ENCODE results near the gene PSEN2. TPM values are rescaled to one million over a fixed set of nuclear protein-coding genes. Genes with fewer than 3 reads are reported as not detected.

Gene PSEN2
- total and polyA plus RNA-seq, 2 of the 8 experiments (the other 6 are each of a cell fraction or from before 2014, with no cell fraction given): 22.9 to 29.0 TPM

DNA sequence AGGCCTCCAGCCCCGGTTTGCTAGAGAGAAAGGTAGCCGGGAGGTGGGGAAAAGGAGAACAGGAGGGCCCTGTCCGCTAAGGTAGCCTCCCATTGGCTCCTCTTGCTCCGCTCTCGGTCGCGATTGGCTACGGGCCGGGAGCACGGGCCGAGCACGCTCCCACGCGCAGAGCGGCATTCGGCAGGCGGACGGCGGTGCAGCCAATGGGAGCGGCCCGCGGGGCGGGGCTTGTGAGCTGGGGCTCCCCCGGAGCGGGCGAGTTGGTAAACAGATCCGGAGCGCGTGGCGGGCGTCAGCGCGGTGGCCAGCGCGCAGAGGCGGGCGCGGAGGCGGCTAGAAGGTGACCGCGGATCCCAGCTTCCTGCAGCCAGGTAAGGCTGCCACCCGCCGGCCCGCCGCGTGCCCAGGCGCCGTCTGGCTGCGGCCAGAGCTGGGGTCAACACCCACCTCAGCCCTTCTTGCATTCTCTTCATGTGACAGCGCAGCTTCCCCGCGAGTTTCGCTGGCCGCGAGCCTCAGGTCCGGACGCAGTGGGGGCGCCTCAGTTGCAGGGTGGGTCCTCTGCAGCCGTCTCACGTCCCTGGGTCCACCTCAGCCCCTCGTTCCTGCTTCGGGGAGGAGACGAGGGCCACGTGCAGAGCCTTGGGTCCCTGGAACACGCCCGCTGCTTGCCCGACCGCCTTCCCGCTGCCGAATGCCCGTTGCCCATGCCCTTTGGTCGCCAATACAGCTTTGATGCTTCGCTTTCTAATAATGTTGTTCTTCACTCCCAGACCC is 69.8 kb downstream of the PSEN2 start, which contains the start of gene COQ8A (continued):
- TF ChIP-seq RFX5 (IDR thresholded peaks at IDR 0.05; ENCODE audit: borderline replicate concordance, low read depth, low read length) (no peak), KDM5A (IDR thresholded peaks at IDR 0.05; ENCODE audit: low read length) (no peak), JUN (IDR thresholded peaks at IDR 0.05; ENCODE audit: low read depth, low read length) (no peak), TAF1 (IDR thresholded peaks at IDR 0.05; ENCODE audit: low read depth, low read length) (peak; percentile 63), JUND (IDR thresholded peaks at IDR 0.05; ENCODE audit: low read length) (no peak), BCL11A (IDR thresholded peaks at IDR 0.05; ENCODE audit: low read depth in 2 of 2, low read length in 2 of 2) (no peak), SIN3A (conservative IDR thresholded peaks at IDR 0.05 in 1 of 2, IDR thresholded peaks at IDR 0.05 in 1 of 2; ENCODE audit: low read depth in 1 of 2, low read length in 2 of 2) (0 out of 4 replicates have a peak, but pooled peaks of 1 of the 2 experiments have one; percentile 42), POU5F1 (IDR thresholded peaks at IDR 0.05; ENCODE audit: low read depth, low read length) (no peak), SP1 (IDR thresholded peaks at IDR 0.05; ENCODE audit: low read depth, low read length) (peak; percentile 98), SIRT6 (IDR thresholded peaks at IDR 0.05; ENCODE audit: low read length) (no peak), RAD21 (IDR thresholded peaks at IDR 0.05 in 1 of 2, conservative IDR thresholded peaks at IDR 0.05 in 1 of 2; ENCODE audit: low read depth in 2 of 2, low read length in 2 of 2) (no peak), POLR2A (IDR thresholded peaks at IDR 0.05; ENCODE audit: control extremely low read depth in 1 of 2, low read depth in 2 of 2, low read length in 2 of 2) (no peak; a peak in 1 of 3 replicates), TBP (IDR thresholded peaks at IDR 0.05; ENCODE audit: low read depth, low read length) (no peak; the same call in none of the 2 replicates), HDAC6 (IDR thresholded peaks at IDR 0.05; ENCODE audit: low read depth, low read length) (no peak), CEBPB (IDR thresholded peaks at IDR 0.05; ENCODE audit: low read depth, low read length) (no peak), RXRA (IDR thresholded peaks at IDR 0.05; ENCODE audit: insufficient read depth, low read depth, low read length) (no peak), SIX5 (IDR thresholded peaks at IDR 0.05; ENCODE audit: low read depth, low read length) (no peak), CBX8 (IDR thresholded peaks at IDR 0.05; ENCODE audit: borderline replicate concordance, low read depth, low read length) (no peak), YY1 (IDR thresholded peaks at IDR 0.05; ENCODE audit: low read depth, low read length) (no peak), KDM4A (IDR thresholded peaks at IDR 0.05; ENCODE audit: low read depth, low read length, severe bottlenecking) (peak; percentile 92), SP4 (IDR thresholded peaks at IDR 0.05; ENCODE audit: low read length) (no peak; the same call in 1 of the 2 replicates), CTBP2 (IDR thresholded peaks at IDR 0.05; ENCODE audit: borderline replicate concordance, insufficient read depth, insufficient read length, low read length) (no peak), SAP30 (IDR thresholded peaks at IDR 0.05; ENCODE audit: insufficient read depth, insufficient replicate concordance, low read length) (no peak)
- TF ChIP-seq, protein P1, sequence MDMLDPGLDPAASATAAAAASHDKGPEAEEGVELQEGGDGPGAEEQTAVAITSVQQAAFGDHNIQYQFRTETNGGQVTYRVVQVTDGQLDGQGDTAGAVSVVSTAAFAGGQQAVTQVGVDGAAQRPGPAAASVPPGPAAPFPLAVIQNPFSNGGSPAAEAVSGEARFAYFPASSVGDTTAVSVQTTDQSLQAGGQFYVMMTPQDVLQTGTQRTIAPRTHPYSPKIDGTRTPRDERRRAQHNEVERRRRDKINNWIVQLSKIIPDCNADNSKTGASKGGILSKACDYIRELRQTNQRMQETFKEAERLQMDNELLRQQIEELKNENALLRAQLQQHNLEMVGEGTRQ (IDR thresholded peaks at IDR 0.05; ENCODE audit: low read length): no peak; the same call in 1 of the 2 replicates
